Measurements from ENCODE around the gene RBMS2.

RBMS2 gene

DNA sequence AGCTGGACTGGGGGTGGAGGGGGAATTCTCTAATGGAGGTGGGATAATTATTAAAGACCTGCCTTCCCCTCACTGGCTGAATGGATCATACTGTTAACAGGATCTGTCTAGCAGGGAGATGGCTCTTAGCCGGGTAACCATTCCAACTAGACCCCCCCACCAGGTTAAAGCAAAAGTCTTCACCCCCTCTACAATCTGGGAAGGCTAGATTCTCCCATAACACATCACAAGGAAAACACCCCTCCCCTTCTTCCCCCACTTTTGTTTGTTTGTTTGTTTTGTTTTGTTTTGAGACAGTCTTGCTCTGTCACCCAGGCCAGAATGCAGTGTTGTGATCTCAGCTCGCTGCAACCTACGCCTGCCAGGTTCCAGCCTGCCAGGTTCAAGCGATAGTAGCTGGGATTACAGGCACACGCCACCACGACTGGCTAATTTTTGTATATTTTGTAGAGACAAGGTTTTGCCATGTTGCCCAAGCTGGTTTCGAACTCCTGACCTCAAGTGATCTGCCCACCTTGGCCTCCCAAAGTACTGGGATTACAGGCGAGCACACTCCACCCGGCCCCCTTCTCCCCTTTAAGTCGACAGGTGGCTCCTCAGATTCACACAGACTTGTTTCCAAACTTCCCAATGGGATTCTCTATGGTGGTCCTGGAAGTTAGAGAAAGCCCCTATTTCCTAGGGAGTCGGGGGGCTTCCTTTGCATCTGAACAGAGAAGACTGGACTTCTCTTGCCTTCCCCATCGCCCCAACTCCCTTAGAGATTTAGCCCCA lies 112.0 kb downstream of the RBMS2 start:
- Histone ChIP-seq H3K36me3 (ENCODE audit: control insufficient read depth in 1 of 2, insufficient read depth in 2 of 2, low read length in 2 of 2) (peaks cover 11 to 24% of the 10 kb centered on the region in 2 donors), H3K27ac (ENCODE audit: low read length) (peak overlapping the region; percentile 98), H3K27me3 (ENCODE audit: low read depth, low read length) (no peaks in the 10 kb centered on the region), H3K9me3 (ENCODE audit: control insufficient read depth in 1 of 2, low read length in 2 of 2) (no peaks in the 10 kb centered on the region), H3K4me3 (ENCODE audit: low read depth in 1 of 2, low read length in 2 of 2) (peak overlapping the region; percentile 80 to 89), H3K4me1 (ENCODE audit: control insufficient read depth in 1 of 2, insufficient read depth in 2 of 2, low read length in 2 of 2) (peaks cover 28 to 55% of the 10 kb centered on the region in 2 donors)

DNA sequence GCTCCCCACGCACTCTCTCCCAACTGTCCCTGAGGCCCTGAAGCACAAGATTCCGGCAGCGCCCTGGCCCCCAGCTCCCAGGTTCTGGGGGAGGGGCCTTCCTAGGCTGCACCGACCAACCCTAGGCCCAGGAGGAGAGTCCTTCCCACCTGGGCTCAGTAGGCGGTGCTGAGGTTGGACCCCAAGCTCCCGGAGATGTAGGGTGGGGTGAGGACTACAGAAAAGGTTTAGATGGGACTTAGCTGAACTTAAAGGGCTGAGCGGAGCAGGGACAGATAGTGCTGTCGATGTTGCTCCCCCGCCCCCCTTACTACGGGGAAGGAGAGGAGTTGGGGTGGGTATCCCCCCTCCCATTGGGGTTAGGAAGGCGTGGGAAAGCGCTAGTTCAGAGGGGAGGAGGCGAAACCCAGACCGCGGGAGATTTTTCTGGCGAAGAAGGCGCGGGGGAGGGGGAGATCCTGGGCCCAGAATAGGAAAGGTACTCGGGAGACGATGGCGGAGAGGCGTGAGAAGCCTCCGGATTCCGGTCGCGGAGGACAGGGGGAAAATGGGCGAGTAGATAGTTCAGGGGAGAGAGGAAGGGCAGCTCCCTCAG lies 112.7 kb downstream of the RBMS2 start:
- Histone ChIP-seq H3K4me3 (ENCODE audit: low read depth in 1 of 2, low read length in 2 of 2) (peak overlapping the region; percentile 80 to 89), H3K9me3 (ENCODE audit: control insufficient read depth in 1 of 2, low read length in 2 of 2) (no peaks in the 10 kb centered on the region), H3K27me3 (ENCODE audit: low read depth, low read length) (no peaks in the 10 kb centered on the region), H3K27ac (ENCODE audit: low read length) (peak overlapping the region; percentile 98), H3K36me3 (ENCODE audit: control insufficient read depth in 1 of 2, insufficient read depth in 2 of 2, low read length in 2 of 2) (peaks cover 15 to 27% of the 10 kb centered on the region in 2 donors), H3K4me1 (ENCODE audit: control insufficient read depth in 1 of 2, insufficient read depth in 2 of 2, low read length in 2 of 2) (peaks cover 28 to 55% of the 10 kb centered on the region in 2 donors)

DNA sequence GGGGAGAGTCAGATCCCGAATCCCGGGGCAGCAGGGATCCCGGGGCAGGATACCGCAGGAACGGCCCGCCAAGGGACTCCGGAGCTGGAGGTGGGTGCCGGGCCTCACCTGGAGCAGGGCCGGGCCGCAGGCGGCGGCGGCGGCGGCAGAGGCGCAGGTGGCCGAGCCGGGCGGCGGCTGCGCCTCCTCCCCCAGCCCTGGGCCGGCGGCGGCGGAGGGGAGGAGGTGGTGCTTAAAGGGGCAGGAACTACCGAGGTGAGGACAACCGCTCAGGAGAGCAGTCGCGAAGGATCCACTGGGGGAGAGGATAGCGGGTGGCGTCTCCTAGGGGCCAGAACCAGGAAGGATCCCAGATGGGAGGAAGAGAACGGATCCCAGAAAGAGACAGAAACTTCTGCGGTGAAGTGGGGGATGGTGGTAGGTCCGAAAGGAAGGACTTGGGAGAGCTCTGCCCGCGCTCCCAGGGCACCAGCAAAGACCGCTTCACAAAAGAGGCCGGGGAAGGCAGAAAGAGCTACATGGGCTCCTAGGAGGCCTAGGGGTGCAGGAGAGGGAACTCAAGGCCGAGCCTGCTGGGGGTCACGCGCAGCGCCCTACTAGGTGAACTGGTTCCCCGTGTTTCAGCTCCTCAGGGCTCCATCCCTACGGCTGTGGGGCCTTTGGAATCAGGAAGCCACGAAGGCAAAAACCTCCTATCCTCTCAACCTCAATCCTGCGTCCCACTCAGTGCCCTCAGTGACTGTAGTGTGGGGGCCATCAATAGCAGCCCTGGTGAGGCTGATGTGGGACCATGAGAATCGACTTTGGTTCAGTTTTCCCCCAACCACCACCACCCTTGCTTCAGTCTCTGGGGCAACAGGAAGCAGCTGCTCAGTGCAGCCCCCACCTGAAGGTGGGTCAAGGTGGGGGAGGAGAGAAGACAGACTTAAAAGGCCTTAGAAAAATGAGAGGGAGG lies 113.5 kb downstream of the RBMS2 start:
- Histone ChIP-seq H3K27ac (ENCODE audit: low read length) (peak overlapping the region; percentile 98), H3K4me3 (ENCODE audit: low read depth in 1 of 2, low read length in 2 of 2) (peak overlapping the region; percentile 80 to 89), H3K4me1 (ENCODE audit: control insufficient read depth in 1 of 2, insufficient read depth in 2 of 2, low read length in 2 of 2) (peaks cover 28 to 59% of the 10 kb centered on the region in 2 donors), H3K27me3 (ENCODE audit: low read depth, low read length) (no peaks in the 10 kb centered on the region), H3K36me3 (ENCODE audit: control insufficient read depth in 1 of 2, insufficient read depth in 2 of 2, low read length in 2 of 2) (peaks cover 22 to 27% of the 10 kb centered on the region in 2 donors), H3K9me3 (ENCODE audit: control insufficient read depth in 1 of 2, low read length in 2 of 2) (no peaks in the 10 kb centered on the region)

DNA sequence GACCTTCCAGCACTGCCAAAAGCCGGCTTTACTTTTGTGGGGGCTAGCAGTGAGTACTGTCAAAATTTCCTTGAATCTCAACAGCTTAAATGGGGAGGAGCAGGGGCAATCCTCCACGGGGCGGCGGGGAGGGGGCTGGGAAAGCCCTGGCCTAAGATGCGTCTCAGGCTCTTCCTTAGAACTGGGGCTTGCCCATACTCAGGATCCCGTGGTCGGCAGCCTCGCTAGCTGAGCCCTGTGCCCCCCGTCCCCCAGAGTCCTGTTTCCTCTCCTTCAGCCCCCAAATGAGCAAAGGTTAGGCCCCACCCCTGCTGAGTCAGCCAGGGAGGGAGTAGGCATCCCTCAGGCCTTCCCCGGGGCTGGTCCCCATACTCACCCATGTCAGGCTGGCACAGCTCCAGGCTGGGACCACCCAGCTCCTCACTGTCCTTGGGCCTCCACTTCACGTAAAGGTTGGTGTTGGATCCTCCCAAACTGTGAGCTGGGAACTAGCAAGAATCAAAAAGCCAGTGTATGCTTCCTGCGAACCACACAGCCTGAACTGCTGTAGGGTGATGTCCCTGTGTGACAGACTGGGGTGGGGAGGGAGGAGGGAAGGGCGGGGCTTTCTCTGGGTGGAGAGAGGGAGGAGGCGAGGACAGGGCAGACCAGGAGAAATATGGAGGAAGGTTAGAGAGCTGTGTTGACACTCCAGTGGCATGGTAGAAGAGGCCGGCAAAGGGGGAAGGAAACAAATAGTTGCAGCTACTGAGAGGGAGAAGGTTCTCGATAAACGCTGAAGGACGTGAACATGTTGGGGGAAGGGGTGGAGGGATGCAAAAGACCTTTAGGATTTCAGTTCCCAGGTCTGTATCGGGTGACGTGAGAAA lies 114.4 kb downstream of the RBMS2 start:
- H3K4me1 ChIP-seq (ENCODE audit: control insufficient read depth in 1 of 2, insufficient read depth in 2 of 2, low read length in 2 of 2) = peaks cover 28 to 52% of the 10 kb centered on the region in 2 donors
- H3K27me3 ChIP-seq (ENCODE audit: low read depth, low read length) = no peaks in the 10 kb centered on the region

GRCh38 chr12:56636675-56637540 lies 115.3 kb downstream of the RBMS2 start:
- no peaks in the 10 kb centered on the region for H3K9me3 ChIP-seq (ENCODE audit: control insufficient read depth in 1 of 2, low read length in 2 of 2)

More for the DNA sequence above, 114.4 kb downstream of the RBMS2 start:
- H3K27ac ChIP-seq (ENCODE audit: low read length) = peak overlapping the region; percentile 98
- H3K4me3 ChIP-seq (ENCODE audit: low read depth in 1 of 2, low read length in 2 of 2) = peak overlapping the region; percentile 80 to 89
- H3K9me3 ChIP-seq (ENCODE audit: control insufficient read depth in 1 of 2, low read length in 2 of 2) = no peaks in the 10 kb centered on the region
- H3K36me3 ChIP-seq (ENCODE audit: control insufficient read depth in 1 of 2, insufficient read depth in 2 of 2, low read length in 2 of 2) = peaks cover 27 to 33% of the 10 kb centered on the region in 2 donors

GRCh38 chr12:56637621-56638020 lies 116.0 kb downstream of the RBMS2 start:
- H3K27ac ChIP-seq (ENCODE audit: low read length) = no peak overlapping the region
- H3K4me1 ChIP-seq (ENCODE audit: control insufficient read depth in 1 of 2, insufficient read depth in 2 of 2, low read length in 2 of 2) = peaks cover 15 to 47% of the 10 kb centered on the region in 2 donors
- H3K4me3 ChIP-seq (ENCODE audit: low read depth in 1 of 2, low read length in 2 of 2) = peak overlapping the region in 1 of 2 donors; percentile 80
- H3K9me3 ChIP-seq (ENCODE audit: control insufficient read depth in 1 of 2, low read length in 2 of 2) = no peaks in the 10 kb centered on the region
- peaks cover 37 to 44% of the 10 kb centered on the region in 2 donors for H3K36me3 ChIP-seq (ENCODE audit: control insufficient read depth in 1 of 2, insufficient read depth in 2 of 2, low read length in 2 of 2)
- H3K27me3 ChIP-seq (ENCODE audit: low read depth, low read length) = no peaks in the 10 kb centered on the region

More at GRCh38 chr12:56636675-56637540, 115.3 kb downstream of the RBMS2 start:
- peak overlapping the region; percentile 98 for H3K27ac ChIP-seq (ENCODE audit: low read length)
- H3K4me1 ChIP-seq (ENCODE audit: control insufficient read depth in 1 of 2, insufficient read depth in 2 of 2, low read length in 2 of 2) = peaks cover 22 to 47% of the 10 kb centered on the region in 2 donors
- H3K36me3 ChIP-seq (ENCODE audit: control insufficient read depth in 1 of 2, insufficient read depth in 2 of 2, low read length in 2 of 2) = peaks cover 30 to 37% of the 10 kb centered on the region in 2 donors
- H3K4me3 ChIP-seq (ENCODE audit: low read depth in 1 of 2, low read length in 2 of 2) = peak overlapping the region; percentile 80 to 89
- H3K27me3 ChIP-seq (ENCODE audit: low read depth, low read length) = no peaks in the 10 kb centered on the region

- Histone ChIP-seq H3K27me3 (ENCODE audit: low read depth, low read length) (no peaks in the 10 kb centered on the region), H3K4me1 (ENCODE audit: control insufficient read depth in 1 of 2, insufficient read depth in 2 of 2, low read length in 2 of 2) (peaks cover 6 to 47% of the 10 kb centered on the region in 2 donors), H3K9me3 (ENCODE audit: control insufficient read depth in 1 of 2, low read length in 2 of 2) (no peaks in the 10 kb centered on the region), H3K4me3 (ENCODE audit: low read depth in 1 of 2, low read length in 2 of 2) (no peak overlapping the region), H3K36me3 (ENCODE audit: control insufficient read depth in 1 of 2, insufficient read depth in 2 of 2, low read length in 2 of 2) (peaks cover 51 to 54% of the 10 kb centered on the region in 2 donors), H3K27ac (ENCODE audit: low read length) (no peak overlapping the region)
Measured at GRCh38 chr12:56641219-56641618, 119.6 kb downstream of the RBMS2 start.

DNA sequence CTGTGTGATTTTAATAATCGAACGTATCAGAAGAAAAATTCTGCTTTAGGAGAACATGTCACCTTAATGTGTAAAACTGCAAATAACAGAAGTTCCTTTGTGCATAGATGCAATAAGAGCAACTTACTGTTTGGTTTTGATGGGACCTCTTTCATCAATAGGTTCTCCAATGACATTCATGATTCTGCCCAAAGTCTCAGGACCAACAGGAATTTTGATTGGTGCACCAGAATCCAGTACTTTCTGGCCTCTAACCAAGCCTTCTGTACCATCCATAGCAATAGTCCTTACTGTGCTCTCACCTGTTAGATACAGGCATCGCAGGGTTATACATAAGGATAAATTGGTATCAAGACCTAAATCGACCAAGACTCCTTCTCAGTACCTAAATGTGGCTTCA lies 123.0 kb downstream of the RBMS2 start:
- H3K27ac ChIP-seq (ENCODE audit: low read length) = peak overlapping the region; percentile 100
- H3K4me1 ChIP-seq (ENCODE audit: control insufficient read depth in 1 of 2, insufficient read depth in 2 of 2, low read length in 2 of 2) = peaks cover 5 to 30% of the 10 kb centered on the region in 2 donors
- H3K4me3 ChIP-seq (ENCODE audit: low read depth in 1 of 2, low read length in 2 of 2) = peak overlapping the region; percentile 95 to 100
- H3K9me3 ChIP-seq (ENCODE audit: control insufficient read depth in 1 of 2, low read length in 2 of 2) = no peaks in the 10 kb centered on the region
- H3K36me3 ChIP-seq (ENCODE audit: control insufficient read depth in 1 of 2, insufficient read depth in 2 of 2, low read length in 2 of 2) = peaks cover 32 to 34% of the 10 kb centered on the region in 2 donors
- no peaks in the 10 kb centered on the region for H3K27me3 ChIP-seq (ENCODE audit: low read depth, low read length)

GRCh38 chr12:56645201-56645716 lies 123.6 kb downstream of the RBMS2 start:
- Histone ChIP-seq H3K4me3 (ENCODE audit: low read depth in 1 of 2, low read length in 2 of 2) (peak overlapping the region; percentile 95 to 100), H3K4me1 (ENCODE audit: control insufficient read depth in 1 of 2, insufficient read depth in 2 of 2, low read length in 2 of 2) (peaks cover 5 to 25% of the 10 kb centered on the region in 2 donors), H3K27ac (ENCODE audit: low read length) (peak overlapping the region; percentile 100), H3K36me3 (ENCODE audit: control insufficient read depth in 1 of 2, insufficient read depth in 2 of 2, low read length in 2 of 2) (peaks cover 26 to 28% of the 10 kb centered on the region in 2 donors), H3K27me3 (ENCODE audit: low read depth, low read length) (no peaks in the 10 kb centered on the region), H3K9me3 (ENCODE audit: control insufficient read depth in 1 of 2, low read length in 2 of 2) (no peaks in the 10 kb centered on the region)

Data from muscle layer of duodenum (tissue), 2 donors.